ENCODE results near the gene EBF3.

- no peak for TF ChIP-seq CTCF (IDR thresholded peaks at IDR 0.05)
- no peak for TF ChIP-seq POLR2A (IDR thresholded peaks at IDR 0.05)
Observed at GRCh38 chr10:129936266-129936922, 27.7 kb downstream of the EBF3 start.
